ENCODE results near the gene NCOA7.

GRCh38 chr6:125807293-125807692 lies 16.5 kb downstream of the NCOA7 start:
- TF ChIP-seq POLR2A (IDR thresholded peaks at IDR 0.05; ENCODE audit: low read depth, low read length) (no peak), POLR2AphosphoS5 (IDR thresholded peaks at IDR 0.05; ENCODE audit: low read depth, low read length) (no peak)

Measured in GM12891 (cell line).